Keratinocyte (primary cell): ENCODE measurements around the gene MMEL1. TPM values are rescaled to one million over a fixed set of nuclear protein-coding genes. Genes with fewer than 3 reads are reported as not detected.

Source experiments
- DNase-seq: peaks from one replicate; pipeline ENCODE4 v3.0.0-alpha.2; 2011; ENCODE audit warnings: low read depth, missing footprints, low spot score
- FAIRE-seq: peaks from 2 replicates; lab custom pipeline; 2011; peaks lifted over from hg19 to GRCh38; lab: Jason Lieb, UNC
- H2AFZ ChIP-seq: 2 replicates; pipeline ENCODE4 v1.6.0; 2012; ENCODE audit warnings: low read length, control low read depth, inconsistent platforms; ENCODE audit not compliant: control insufficient read depth
- H3K27ac ChIP-seq: 2 replicates; pipeline ENCODE4 v1.5.1; 2011; ENCODE audit warnings: low read length; ENCODE audit not compliant: control insufficient read depth, insufficient read depth
- H3K27me3 ChIP-seq: 3 replicates; pipeline ENCODE4 v1.6.0; 2011; ENCODE audit warnings: low read length; ENCODE audit not compliant: control insufficient read depth, insufficient read depth; ENCODE audit errors: extremely low read depth
- H3K36me3 ChIP-seq, 2 experiments: 2 replicates in 1 of 2; 3 replicates in 1 of 2; pipeline ENCODE4 v1.5.1; 2011; ENCODE audit warnings: low read length in 2 of 2, mild to moderate bottlenecking in 1 of 2; ENCODE audit not compliant: control insufficient read depth in 2 of 2, insufficient read depth in 2 of 2; ENCODE audit errors: extremely low read depth in 1 of 2
- H3K4me1 ChIP-seq: 3 replicates; pipeline ENCODE4 v1.5.1; 2011; ENCODE audit warnings: low read length; ENCODE audit not compliant: control insufficient read depth, insufficient read depth; ENCODE audit errors: extremely low read depth
- H3K4me2 ChIP-seq: 3 replicates; pipeline ENCODE4 v1.6.0; 2011; ENCODE audit warnings: low read depth, low read length; ENCODE audit not compliant: control insufficient read depth, insufficient read depth; ENCODE audit errors: extremely low read depth
- H3K4me3 ChIP-seq, 3 experiments: fragments of 200-600 bp in 1 of 3; sonication (generic) in 1 of 3; 2 replicates in 2 of 3; 3 replicates in 1 of 3; pipeline ENCODE4 v1.5.1; 2011 to 2016; ENCODE audit warnings: low read length in 3 of 3, mild to moderate bottlenecking in 3 of 3, control low read depth in 2 of 3, inconsistent platforms in 1 of 3, low read depth in 1 of 3, mixed read lengths in 1 of 3, mixed run types in 1 of 3, moderate library complexity in 1 of 3; ENCODE audit not compliant: control insufficient read depth in 2 of 3, insufficient read depth in 2 of 3; ENCODE audit errors: extremely low read depth in 1 of 3
- H3K79me2 ChIP-seq: 2 replicates; pipeline ENCODE4 v1.6.0; 2012; ENCODE audit warnings: low read length; ENCODE audit not compliant: control insufficient read depth, insufficient read depth
- H3K9ac ChIP-seq: 3 replicates; pipeline ENCODE4 v1.6.0; 2011; ENCODE audit warnings: low read length; ENCODE audit not compliant: control insufficient read depth, insufficient read depth; ENCODE audit errors: extremely low read depth
- H3K9me1 ChIP-seq: 3 replicates; pipeline ENCODE4 v1.6.0; 2011; ENCODE audit warnings: low read length; ENCODE audit not compliant: control insufficient read depth, insufficient read depth; ENCODE audit errors: extremely low read depth
- H3K9me3 ChIP-seq: 2 replicates; pipeline ENCODE4 v1.5.1; 2012; ENCODE audit warnings: low read depth, low read length; ENCODE audit not compliant: control insufficient read depth
- H4K20me1 ChIP-seq: 3 replicates; pipeline ENCODE4 v1.6.0; 2011; ENCODE audit warnings: low read length; ENCODE audit not compliant: control insufficient read depth, insufficient read depth; ENCODE audit errors: extremely low read depth
- CTCF ChIP-seq, 3 experiments: IDR thresholded peaks in 1 of 3; conservative IDR thresholded peaks in 1 of 3; optimal IDR thresholded peaks in 1 of 3; 2 replicates in 2 of 3; 3 replicates in 1 of 3; pipeline versions ENCODE3 to v1.5.1; 2011; ENCODE audit warnings: low read length in 3 of 3, mild to moderate bottlenecking in 3 of 3, moderate library complexity in 2 of 3, control low read depth in 1 of 3, inconsistent platforms in 1 of 3; ENCODE audit not compliant: insufficient read depth in 2 of 3; ENCODE audit errors: extremely low read depth in 1 of 3
- EZH2 ChIP-seq: IDR thresholded peaks from one replicate; pipeline ENCODE4 v1.6.1; 2012; ENCODE audit warnings: inconsistent platforms, mild to moderate bottlenecking, low read length, moderate library complexity
- dilution Hi-C: fragments of 300-500 bp; cut with MboI; formaldehyde crosslinking; loops from one replicate; pipeline ENCODE4 v1.7.0; 2020; ENCODE audit warnings: low sequenced_read_pairs; ENCODE audit not compliant: extremely low pct_ligation_motif_present
- polyA plus RNA-seq, 5 experiments: library from polyadenylated mRNA; depleted of rRNA in 3 of 5; stranded (reverse) in 3 of 5; stranded (forward) in 1 of 5; unstranded in 1 of 5; fragments of >200 nt; gene quantifications; 1 replicate in 1 of 5; 2 replicates in 3 of 5; 3 replicates in 1 of 5; pipeline versions ENCODE4 v1.2.1 to v1.2.3, GENCODE V29; 2011 to 2012; ENCODE audit warnings: missing spikeins in 2 of 5, low read depth in 1 of 5, low replicate concordance in 1 of 5

The MMEL1 gene
- polyA plus RNA-seq, 1 donor (not counting 4 experiments of a cell fraction or from before 2014, with no cell fraction given), result not detected

- no peak for FAIRE-seq
- no peaks in the 10 kb centered on the region for H3K9me1 ChIP-seq
- TF ChIP-seq CTCF (optimal IDR thresholded peaks at IDR 0.05 in 1 of 3, IDR thresholded peaks at IDR 0.05 in 1 of 3, conservative IDR thresholded peaks at IDR 0.05 in 1 of 3; ENCODE audit: extremely low read depth in 1 of 3, insufficient read depth in 2 of 3, low read length in 3 of 3), result no peak
- dilution Hi-C loops, result no loop called here
- H3K4me2 ChIP-seq, result peak overlapping the region; percentile 93
- peak overlapping the region; percentile 92 for H2AFZ ChIP-seq
- H3K9me3 ChIP-seq, result no peaks in the 10 kb centered on the region
- no peaks in the 10 kb centered on the region for H3K79me2 ChIP-seq
- H3K27ac ChIP-seq, result peak overlapping the region; percentile 36
- no peaks in the 10 kb centered on the region for H3K36me3 ChIP-seq
- no peaks in the 10 kb centered on the region for H3K27me3 ChIP-seq
- H3K9ac ChIP-seq, result peak overlapping the region; percentile 74
- DNase-seq, result no peak
- H3K4me3 ChIP-seq, result peak overlapping the region; percentile 30 to 75 (median 74)
- no peaks in the 10 kb centered on the region for H4K20me1 ChIP-seq
- peaks cover 11% of the 10 kb centered on the region for H3K4me1 ChIP-seq
These were observed 77.1 kb downstream of the MMEL1 start for GRCh38 chr1:2555634-2556276.

GRCh38 chr1:2554621-2555387 is 78.0 kb downstream of the MMEL1 start:
- H3K36me3 ChIP-seq, result no peaks in the 10 kb centered on the region
- DNase-seq, result no peak
- peaks cover 11% of the 10 kb centered on the region for H3K4me1 ChIP-seq
- TF ChIP-seq EZH2 (no peak), CTCF (optimal IDR thresholded peaks at IDR 0.05 in 1 of 3, IDR thresholded peaks at IDR 0.05 in 1 of 3, conservative IDR thresholded peaks at IDR 0.05 in 1 of 3; ENCODE audit: extremely low read depth in 1 of 3, insufficient read depth in 2 of 3, low read length in 3 of 3) (peak; percentile 23 to 53 (median 29))
- H4K20me1 ChIP-seq, result no peaks in the 10 kb centered on the region
- H3K4me2 ChIP-seq, result no peak overlapping the region
- no peak overlapping the region for H3K9ac ChIP-seq
- dilution Hi-C loops, result no loop called here
- no peaks in the 10 kb centered on the region for H3K27me3 ChIP-seq
- no peak overlapping the region for H2AFZ ChIP-seq
- no peaks in the 10 kb centered on the region for H3K79me2 ChIP-seq
- no peak overlapping the region for H3K4me3 ChIP-seq
- no peaks in the 10 kb centered on the region for H3K9me1 ChIP-seq
- H3K9me3 ChIP-seq, result no peaks in the 10 kb centered on the region
- no peak for FAIRE-seq
- H3K27ac ChIP-seq, result no peak overlapping the region
